NB4 (cell line): ENCODE data around the gene PRPF8.

Source experiments
- CTCF ChIP-seq: IDR thresholded peaks from one replicate; pipeline ENCODE4 v1.5.1; 2012; ENCODE audit warnings: low read depth, low read length
- MAX ChIP-seq: IDR thresholded peaks from 2 replicates; pipeline ENCODE4 v1.6.1; 2011; ENCODE audit warnings: low read depth, low read length
- POLR2A ChIP-seq: IDR thresholded peaks from 2 replicates; pipeline ENCODE4 v1.6.1; 2011; ENCODE audit warnings: mild to moderate bottlenecking; ENCODE audit not compliant: insufficient read length; ENCODE audit errors: extremely low read depth

- TF ChIP-seq CTCF: no peak
- no peak for TF ChIP-seq POLR2A
- TF ChIP-seq MAX: no peak
Observed at GRCh38 chr17:1639549-1640180, 45.0 kb downstream of the PRPF8 start.
